Measurements from ENCODE around the gene MRPS27. TPM values are rescaled to one million over a fixed set of nuclear protein-coding genes. Genes with fewer than 3 reads are reported as not detected.

The MRPS27 gene
- total and polyA plus RNA-seq, 9 of the 15 experiments (the other 6 are each of a cell fraction or from before 2014, with no cell fraction given): 73.6 to 144 (median 106) TPM

DNA sequence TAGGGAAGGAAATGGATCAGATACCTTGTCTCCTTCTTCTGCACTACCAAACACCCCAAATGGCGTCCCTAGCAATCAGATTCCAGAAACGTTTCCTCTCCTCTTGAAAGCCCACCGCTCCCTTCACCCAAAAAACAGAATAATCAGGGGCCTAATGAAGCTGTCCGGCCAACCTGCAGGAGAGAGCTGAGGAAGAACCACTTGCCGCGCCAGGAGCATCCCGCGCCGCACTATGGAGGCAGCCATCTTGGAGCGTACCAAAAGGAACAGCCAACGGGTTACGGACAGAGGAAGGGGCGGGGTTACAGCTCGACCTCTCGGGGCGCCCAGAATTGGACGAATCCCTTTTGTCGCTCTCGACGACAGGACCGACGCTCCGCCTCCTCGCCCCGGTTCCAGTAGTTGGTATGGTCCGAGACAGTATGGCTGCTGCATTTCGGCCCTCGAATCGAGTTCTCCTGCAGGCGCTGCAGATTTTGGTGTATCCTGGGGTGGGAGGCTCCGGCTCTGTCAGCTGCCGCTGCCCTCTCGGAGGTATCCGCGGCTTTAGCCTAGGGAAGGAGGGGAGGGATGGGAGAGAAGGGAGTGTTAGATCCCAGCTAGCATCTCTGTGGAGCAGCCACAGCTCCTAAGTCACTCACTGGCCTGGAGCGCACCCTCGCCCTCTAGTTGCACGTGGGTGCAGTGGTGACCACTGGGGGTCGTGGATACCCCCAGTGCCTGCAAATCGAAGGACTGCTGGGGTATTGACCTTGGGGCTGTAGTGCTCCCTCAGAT lies at the start of gene MRPS27, which contains the start of gene PTCD2 (continued):
- TF ChIP-seq, protein P1, sequence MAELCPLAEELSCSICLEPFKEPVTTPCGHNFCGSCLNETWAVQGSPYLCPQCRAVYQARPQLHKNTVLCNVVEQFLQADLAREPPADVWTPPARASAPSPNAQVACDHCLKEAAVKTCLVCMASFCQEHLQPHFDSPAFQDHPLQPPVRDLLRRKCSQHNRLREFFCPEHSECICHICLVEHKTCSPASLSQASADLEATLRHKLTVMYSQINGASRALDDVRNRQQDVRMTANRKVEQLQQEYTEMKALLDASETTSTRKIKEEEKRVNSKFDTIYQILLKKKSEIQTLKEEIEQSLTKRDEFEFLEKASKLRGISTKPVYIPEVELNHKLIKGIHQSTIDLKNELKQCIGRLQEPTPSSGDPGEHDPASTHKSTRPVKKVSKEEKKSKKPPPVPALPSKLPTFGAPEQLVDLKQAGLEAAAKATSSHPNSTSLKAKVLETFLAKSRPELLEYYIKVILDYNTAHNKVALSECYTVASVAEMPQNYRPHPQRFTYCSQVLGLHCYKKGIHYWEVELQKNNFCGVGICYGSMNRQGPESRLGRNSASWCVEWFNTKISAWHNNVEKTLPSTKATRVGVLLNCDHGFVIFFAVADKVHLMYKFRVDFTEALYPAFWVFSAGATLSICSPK (IDR thresholded peaks at IDR 0.05; ENCODE audit: borderline replicate concordance): no peak
- peak; percentile 79 for TF ChIP-seq GABPB1 (CRISPR knock-in tag; IDR thresholded peaks at IDR 0.05)
- TF ChIP-seq ETV1 (tag; conservative IDR thresholded peaks at IDR 0.05; ENCODE audit: low read depth): 0 out of 2 replicates have a peak, but pooled peaks have one; percentile 51
- no peak for TF ChIP-seq HOXB6 (CRISPR knock-in tag; IDR thresholded peaks at IDR 0.05; ENCODE audit: borderline replicate concordance)
- TF ChIP-seq RAD21 (CRISPR knock-in tag; conservative IDR thresholded peaks at IDR 0.05 in 1 of 2, IDR thresholded peaks at IDR 0.05 in 1 of 2): 0 out of 4 replicates have a peak, but pooled peaks of 1 of the 2 experiments have one; percentile 4
- peak; percentile 87 for TF ChIP-seq TFAP4 (CRISPR knock-in tag; IDR thresholded peaks at IDR 0.05; ENCODE audit: borderline replicate concordance)
- TF ChIP-seq, protein P2, sequence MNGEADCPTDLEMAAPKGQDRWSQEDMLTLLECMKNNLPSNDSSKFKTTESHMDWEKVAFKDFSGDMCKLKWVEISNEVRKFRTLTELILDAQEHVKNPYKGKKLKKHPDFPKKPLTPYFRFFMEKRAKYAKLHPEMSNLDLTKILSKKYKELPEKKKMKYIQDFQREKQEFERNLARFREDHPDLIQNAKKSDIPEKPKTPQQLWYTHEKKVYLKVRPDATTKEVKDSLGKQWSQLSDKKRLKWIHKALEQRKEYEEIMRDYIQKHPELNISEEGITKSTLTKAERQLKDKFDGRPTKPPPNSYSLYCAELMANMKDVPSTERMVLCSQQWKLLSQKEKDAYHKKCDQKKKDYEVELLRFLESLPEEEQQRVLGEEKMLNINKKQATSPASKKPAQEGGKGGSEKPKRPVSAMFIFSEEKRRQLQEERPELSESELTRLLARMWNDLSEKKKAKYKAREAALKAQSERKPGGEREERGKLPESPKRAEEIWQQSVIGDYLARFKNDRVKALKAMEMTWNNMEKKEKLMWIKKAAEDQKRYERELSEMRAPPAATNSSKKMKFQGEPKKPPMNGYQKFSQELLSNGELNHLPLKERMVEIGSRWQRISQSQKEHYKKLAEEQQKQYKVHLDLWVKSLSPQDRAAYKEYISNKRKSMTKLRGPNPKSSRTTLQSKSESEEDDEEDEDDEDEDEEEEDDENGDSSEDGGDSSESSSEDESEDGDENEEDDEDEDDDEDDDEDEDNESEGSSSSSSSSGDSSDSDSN (IDR thresholded peaks at IDR 0.05; ENCODE audit: borderline replicate concordance in 1 of 2, low read depth in 2 of 2, low read length in 2 of 2): 0 out of 4 replicates have a peak, but pooled peaks of 1 of the 2 experiments have one; percentile 52
- TF ChIP-seq KAT7 (CRISPR knock-in tag; IDR thresholded peaks at IDR 0.05; ENCODE audit: borderline replicate concordance): peak; percentile 72; the same call in 1 of the 2 replicates
- TF ChIP-seq ATF1 (CRISPR knock-in tag; IDR thresholded peaks at IDR 0.05): peak; percentile 92
- TF ChIP-seq ATF1 (tag; IDR thresholded peaks at IDR 0.05): peak; percentile 95
